Mammary epithelial cell (primary cell): ENCODE measurements around the gene CUTA.

Experiments
- EZH2 ChIP-seq: IDR thresholded peaks from 2 replicates; pipeline ENCODE4 v1.6.1; 2012; ENCODE audit warnings: low read length, inconsistent platforms, borderline replicate concordance
- TF ChIP-seq, protein P1 (sequence below), 2 donors: IDR thresholded peaks in 1 of 2; conservative IDR thresholded peaks in 1 of 2; 2 replicates each; pipeline ENCODE4 v1.5.1; 2011 to 2012; ENCODE audit warnings: inconsistent platforms in 2 of 2, low read length in 2 of 2, mild to moderate bottlenecking in 2 of 2, control low read depth in 1 of 2, low read depth in 1 of 2; ENCODE audit not compliant: insufficient read depth in 1 of 2; ENCODE audit errors: extremely low read depth in 1 of 2

DNA sequence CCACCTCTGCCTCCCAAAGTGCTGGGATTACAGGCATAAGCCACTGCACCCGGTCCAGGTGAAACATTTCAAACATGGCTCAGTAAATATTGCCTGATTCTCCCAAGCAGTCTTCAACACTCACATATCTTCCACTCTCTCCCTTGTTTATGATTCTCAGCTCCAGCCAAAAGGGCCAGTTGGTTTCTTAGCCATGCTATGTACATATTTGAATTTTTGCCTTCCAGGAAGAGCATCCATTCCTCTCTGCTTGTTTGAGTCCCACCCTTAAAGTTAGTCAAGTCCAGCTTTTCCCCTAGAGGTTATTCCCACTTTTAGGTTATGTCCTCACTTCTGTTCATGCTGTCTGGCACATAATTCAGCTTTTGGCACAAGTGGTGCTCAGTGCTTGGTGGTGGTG is 20.4 kb downstream of the CUTA start:
- TF ChIP-seq EZH2 = no peak
- TF ChIP-seq, protein P1, sequence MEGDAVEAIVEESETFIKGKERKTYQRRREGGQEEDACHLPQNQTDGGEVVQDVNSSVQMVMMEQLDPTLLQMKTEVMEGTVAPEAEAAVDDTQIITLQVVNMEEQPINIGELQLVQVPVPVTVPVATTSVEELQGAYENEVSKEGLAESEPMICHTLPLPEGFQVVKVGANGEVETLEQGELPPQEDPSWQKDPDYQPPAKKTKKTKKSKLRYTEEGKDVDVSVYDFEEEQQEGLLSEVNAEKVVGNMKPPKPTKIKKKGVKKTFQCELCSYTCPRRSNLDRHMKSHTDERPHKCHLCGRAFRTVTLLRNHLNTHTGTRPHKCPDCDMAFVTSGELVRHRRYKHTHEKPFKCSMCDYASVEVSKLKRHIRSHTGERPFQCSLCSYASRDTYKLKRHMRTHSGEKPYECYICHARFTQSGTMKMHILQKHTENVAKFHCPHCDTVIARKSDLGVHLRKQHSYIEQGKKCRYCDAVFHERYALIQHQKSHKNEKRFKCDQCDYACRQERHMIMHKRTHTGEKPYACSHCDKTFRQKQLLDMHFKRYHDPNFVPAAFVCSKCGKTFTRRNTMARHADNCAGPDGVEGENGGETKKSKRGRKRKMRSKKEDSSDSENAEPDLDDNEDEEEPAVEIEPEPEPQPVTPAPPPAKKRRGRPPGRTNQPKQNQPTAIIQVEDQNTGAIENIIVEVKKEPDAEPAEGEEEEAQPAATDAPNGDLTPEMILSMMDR (conservative IDR thresholded peaks at IDR 0.05 in 1 of 2, IDR thresholded peaks at IDR 0.05 in 1 of 2; ENCODE audit: extremely low read depth in 1 of 2, insufficient read depth in 1 of 2, low read depth in 1 of 2, low read length in 2 of 2) = no peak
